K562 (cell line): ENCODE data around the gene FERMT3. TPM values are rescaled to one million over a fixed set of nuclear protein-coding genes. Genes with fewer than 3 reads are reported as not detected.

ENCODE experiments used
- ARNT ChIP-seq, 2 experiments: fragments of 450-650 bp; IDR thresholded peaks; 2 replicates each; pipeline ENCODE4 v1.6.1; 2016; ENCODE audit warnings: mild to moderate bottlenecking in 1 of 2
- GATAD2B ChIP-seq: fragments of 450-650 bp; IDR thresholded peaks from 2 replicates; pipeline ENCODE4 v1.6.1; 2017; ENCODE audit warnings: mild to moderate bottlenecking, borderline replicate concordance
- HOXB6 ChIP-seq: fragments of 250-450 bp; sonication (Bioruptor Pico); IDR thresholded peaks from 2 replicates; pipeline ENCODE4 v1.5.1; 2022; ENCODE audit warnings: mild to moderate bottlenecking, borderline replicate concordance
- ILK ChIP-seq: fragments of 450-650 bp; IDR thresholded peaks from 2 replicates; pipeline ENCODE4 v1.6.1; 2016; ENCODE audit warnings: missing genetic modification characterization, low read depth, mild to moderate bottlenecking, missing compliant biosample characterization, moderate library complexity, borderline replicate concordance
- MAFG ChIP-seq: fragments of 450-650 bp; conservative IDR thresholded peaks from 2 replicates; pipeline ENCODE4 v1.6.1; 2016; ENCODE audit warnings: missing genetic modification characterization, missing compliant biosample characterization
- MCM3 ChIP-seq: fragments of 450-650 bp; IDR thresholded peaks from 2 replicates; pipeline ENCODE4 v1.6.1; 2016
- MLLT1 ChIP-seq, 2 experiments: fragments of 450-650 bp; IDR thresholded peaks; 2 replicates each; pipeline ENCODE4 v1.6.1; 2016
- NELFE ChIP-seq: IDR thresholded peaks from 2 replicates; pipeline ENCODE4 v1.6.1; 2011; ENCODE audit warnings: mild to moderate bottlenecking; ENCODE audit not compliant: insufficient read depth, insufficient read length
- NR2F6 ChIP-seq: fragments of 450-650 bp; formaldehyde crosslinking; IDR thresholded peaks from 2 replicates; pipeline ENCODE4 v1.4.0; 2020; ENCODE audit warnings: mild to moderate bottlenecking
- RAD51 ChIP-seq: fragments of 450-650 bp; IDR thresholded peaks from 2 replicates; pipeline ENCODE4 v1.7.1; 2016; ENCODE audit warnings: low read depth, mild to moderate bottlenecking, borderline replicate concordance
- SMAD1 ChIP-seq: fragments of 150-350 bp; IDR thresholded peaks from 2 replicates; pipeline ENCODE4 v1.6.1; 2014; ENCODE audit warnings: low read length, low read depth; ENCODE audit not compliant: partially characterized antibody
- TAF15 ChIP-seq: fragments of 200-400 bp; formaldehyde crosslinking; IDR thresholded peaks from 2 replicates; pipeline ENCODE4 v1.6.1; 2017; ENCODE audit warnings: mild to moderate bottlenecking, low read depth, low read length, moderate library complexity
- ZFP30 ChIP-seq: fragments of 250-450 bp; sonication (Bioruptor Pico); IDR thresholded peaks from 2 replicates; pipeline ENCODE4 v1.8.0; 2022; ENCODE audit warnings: moderate library complexity, mild to moderate bottlenecking, inconsistent platforms, borderline replicate concordance
- ZNF217 ChIP-seq: sonication (generic); formaldehyde crosslinking; IDR thresholded peaks from 2 replicates; pipeline ENCODE4 v1.8.0; 2022; ENCODE audit warnings: mild to moderate bottlenecking, missing genetic modification reagents
- ZNF395 ChIP-seq: fragments of 200-800 bp; sonication (Bioruptor generic); IDR thresholded peaks from 2 replicates; pipeline ENCODE4 v1.6.1; 2017; ENCODE audit warnings: missing genetic modification characterization, missing compliant biosample characterization
- ZNF518B ChIP-seq: fragments of 250-450 bp; sonication (Bioruptor Pico); IDR thresholded peaks from 2 replicates; pipeline ENCODE4 v1.5.0; 2021; ENCODE audit warnings: mild to moderate bottlenecking, moderate library complexity
- ZNF584 ChIP-seq: fragments of 200-800 bp; sonication (Bioruptor generic); IDR thresholded peaks from 2 replicates; pipeline ENCODE4 v1.6.1; 2016; ENCODE audit warnings: low read depth, mild to moderate bottlenecking, missing genetic modification characterization, missing compliant biosample characterization
- polyA plus RNA-seq, 8 experiments: library from polyadenylated mRNA; depleted of rRNA in 4 of 8; stranded (reverse) in 5 of 8; unstranded in 3 of 8; fragments of >200 nt; fragmentation: Nextera tagmentation in 2 of 8; fragmentation: Illumina TruSeq in 1 of 8; extraction: Ambion mirVana in 2 of 8; extraction: Trizol in 1 of 8; gene quantifications; 2 replicates each; pipeline versions ENCODE4 v1.2.1 to v1.2.3, GENCODE V29; 2011 to 2014; ENCODE audit warnings: inconsistent platforms in 1 of 8, missing spikeins in 1 of 8
- total RNA-seq, 7 experiments: library from RNA; depleted of rRNA in 6 of 7; stranded (reverse); fragments of >200 nt in 6 of 7; fragmentation: Illumina TruSeq in 2 of 7; extraction: Trizol in 2 of 7; gene quantifications; 2 replicates each; pipeline versions ENCODE4 v1.2.1 to v1.2.3, GENCODE V29; 2011 to 2021; ENCODE audit warnings: low replicate concordance in 1 of 7

The FERMT3 gene
- total and polyA plus RNA-seq, 9 of the 15 experiments (the other 6 are each of a cell fraction or from before 2014, with no cell fraction given): 3.2 to 275 (median 79.7) TPM

- TF ChIP-seq MLLT1 (IDR thresholded peaks at IDR 0.05) (peak in 1 of 2 experiments; percentile 88; a peak in 2 of 4 replicates), HOXB6 (CRISPR knock-in tag) (no peak), ARNT (IDR thresholded peaks at IDR 0.05) (no peak), MCM3 (no peak), RAD51 (peak; percentile 99), ILK (tag) (no peak), NR2F6 (CRISPR knock-in tag) (no peak), GATAD2B (no peak), ZNF584 (CRISPR knock-in tag) (0 out of 2 replicates have a peak, but pooled peaks have one; percentile 55), ZNF518B (CRISPR knock-in tag) (no peak), MAFG (tag) (no peak), TAF15 (no peak), NELFE (no peak), SMAD1 (no peak), ZNF217 (CRISPR knock-in tag) (no peak), ZNF395 (no peak), ZFP30 (CRISPR knock-in tag) (no peak)
These were observed 24.8 kb upstream of the FERMT3 start (continued) for GRCh38 chr11:64181506-64182411.
